HG03135 (cell line): ENCODE measurements around the gene KRT16.
"Not testable (repeated sequence)": the region's sequence is repeated elsewhere in the genome, so short reads cannot be mapped to it uniquely, and the experiment has no call there.

ENCODE experiments used
- ATAC-seq: cut with Tn5 transposase; IDR thresholded peaks from one replicate; pipeline ENCODE4 v1.9.1; 2021; ENCODE audit warnings: mild to moderate bottlenecking, moderate library complexity; ENCODE audit not compliant: unreplicated experiment

Gene KRT16

DNA sequence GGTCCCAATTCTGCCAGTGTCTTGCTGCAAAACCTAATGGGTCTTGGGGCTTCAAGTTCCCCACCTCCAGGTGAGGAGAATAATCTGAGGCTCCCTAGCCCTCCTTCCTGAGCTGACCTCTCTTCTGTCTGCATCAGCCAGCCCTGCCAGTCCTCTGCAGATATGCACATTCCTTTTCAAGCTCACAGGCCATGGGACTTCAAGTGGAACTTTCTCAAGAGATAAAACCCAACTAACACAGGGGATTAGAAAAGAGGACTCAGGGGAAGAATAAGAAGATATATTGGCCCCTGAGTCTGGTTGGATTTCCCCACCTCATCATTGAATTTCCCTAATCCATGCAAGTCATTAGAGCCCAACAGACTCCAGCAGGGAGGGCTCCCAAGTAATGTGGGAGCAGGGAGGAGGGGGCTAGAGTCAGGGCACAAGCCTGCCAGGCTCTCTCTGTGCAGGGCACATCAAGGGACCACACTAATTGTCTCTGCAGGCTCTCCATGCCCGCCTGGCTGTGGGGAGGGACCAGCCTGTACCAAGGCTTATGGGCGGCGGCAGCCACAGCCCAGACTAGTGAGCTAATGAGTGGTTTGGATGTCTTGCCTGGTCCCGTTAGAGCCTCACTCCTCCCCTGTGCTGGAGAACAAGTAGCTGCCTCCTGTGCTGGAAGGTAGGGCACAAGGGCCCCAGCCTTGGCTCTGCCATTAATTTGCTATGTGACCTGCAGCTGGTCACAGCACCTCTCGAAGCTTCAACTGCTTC is 27.1 kb downstream of the KRT16 start:
- ATAC-seq: no peak

DNA sequence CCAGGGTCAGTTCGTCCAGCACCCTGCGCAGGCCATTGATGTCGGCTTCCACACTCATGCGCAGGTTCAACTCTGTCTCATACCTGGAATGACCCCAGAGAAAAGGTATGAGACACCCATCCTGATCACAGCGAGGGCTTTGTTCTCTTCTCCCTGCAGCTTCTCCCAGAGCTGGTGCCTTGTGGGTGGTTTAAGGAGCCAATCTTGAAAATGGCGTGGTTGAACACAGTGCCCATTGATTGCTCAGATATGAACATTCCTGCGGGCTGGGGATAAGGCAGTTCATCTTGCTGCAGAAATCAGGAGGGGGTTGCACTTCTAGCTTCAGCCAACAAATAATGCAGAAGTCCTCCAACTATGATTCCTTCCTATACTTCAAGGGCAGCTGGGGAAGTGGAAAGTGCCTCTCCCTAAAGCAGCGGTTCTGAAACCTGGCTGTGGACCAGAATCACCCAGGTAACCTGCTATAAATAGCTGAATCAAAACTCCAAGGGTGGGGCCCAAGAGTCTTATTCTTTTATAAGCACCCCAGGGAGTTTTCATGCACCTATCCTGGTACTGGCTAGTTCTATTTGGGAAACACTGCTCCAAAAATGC is 28.1 kb downstream of the KRT16 start:
- ATAC-seq: not testable (repeated sequence)

DNA sequence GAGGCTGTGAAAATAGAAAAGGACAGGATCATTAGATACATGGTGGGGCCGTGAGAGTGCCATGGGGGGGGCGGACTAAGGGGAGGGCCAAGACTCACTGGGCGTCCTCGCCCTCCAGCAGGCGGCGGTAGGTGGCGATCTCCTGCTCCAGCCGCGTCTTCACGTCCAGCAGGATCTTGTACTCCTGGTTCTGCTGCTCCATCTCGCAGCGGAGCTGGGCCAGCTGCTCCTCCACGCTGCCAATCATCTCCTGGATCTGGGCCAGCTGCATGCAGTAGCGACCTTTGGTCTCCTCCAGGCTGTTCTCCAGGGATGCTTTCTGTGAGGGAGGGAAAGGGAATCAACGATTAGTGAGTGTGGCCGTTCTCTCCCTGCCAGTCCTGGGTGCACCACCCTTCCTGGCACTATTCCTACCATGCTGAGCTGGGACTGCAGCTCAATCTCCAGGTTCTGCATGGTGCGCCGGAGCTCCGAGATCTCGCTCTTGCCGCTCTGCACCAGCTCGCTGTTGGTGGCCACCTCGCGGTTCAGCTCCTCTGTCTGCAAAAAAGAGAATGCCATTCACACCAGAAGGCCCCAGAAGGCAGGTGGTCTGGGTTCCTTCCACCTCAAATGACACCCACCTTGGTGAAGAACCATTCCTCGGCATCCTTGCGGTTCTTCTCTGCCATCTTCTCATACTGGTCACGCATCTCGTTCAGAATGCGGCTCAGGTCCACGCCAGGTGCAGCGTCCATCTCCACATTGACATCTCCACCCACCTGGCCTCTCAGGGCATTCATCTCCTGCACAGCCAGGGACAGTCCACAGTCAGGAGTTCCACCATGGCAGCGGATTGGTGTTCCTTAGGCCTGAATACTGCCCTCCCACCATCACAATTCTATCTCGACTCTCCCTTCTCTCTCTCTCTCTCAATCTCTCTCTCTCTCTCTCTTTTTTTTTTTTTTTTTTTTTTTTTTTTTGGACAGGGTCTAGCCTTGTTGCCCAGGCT is 29.1 kb downstream of the KRT16 start:
- ATAC-seq: no peak

DNA sequence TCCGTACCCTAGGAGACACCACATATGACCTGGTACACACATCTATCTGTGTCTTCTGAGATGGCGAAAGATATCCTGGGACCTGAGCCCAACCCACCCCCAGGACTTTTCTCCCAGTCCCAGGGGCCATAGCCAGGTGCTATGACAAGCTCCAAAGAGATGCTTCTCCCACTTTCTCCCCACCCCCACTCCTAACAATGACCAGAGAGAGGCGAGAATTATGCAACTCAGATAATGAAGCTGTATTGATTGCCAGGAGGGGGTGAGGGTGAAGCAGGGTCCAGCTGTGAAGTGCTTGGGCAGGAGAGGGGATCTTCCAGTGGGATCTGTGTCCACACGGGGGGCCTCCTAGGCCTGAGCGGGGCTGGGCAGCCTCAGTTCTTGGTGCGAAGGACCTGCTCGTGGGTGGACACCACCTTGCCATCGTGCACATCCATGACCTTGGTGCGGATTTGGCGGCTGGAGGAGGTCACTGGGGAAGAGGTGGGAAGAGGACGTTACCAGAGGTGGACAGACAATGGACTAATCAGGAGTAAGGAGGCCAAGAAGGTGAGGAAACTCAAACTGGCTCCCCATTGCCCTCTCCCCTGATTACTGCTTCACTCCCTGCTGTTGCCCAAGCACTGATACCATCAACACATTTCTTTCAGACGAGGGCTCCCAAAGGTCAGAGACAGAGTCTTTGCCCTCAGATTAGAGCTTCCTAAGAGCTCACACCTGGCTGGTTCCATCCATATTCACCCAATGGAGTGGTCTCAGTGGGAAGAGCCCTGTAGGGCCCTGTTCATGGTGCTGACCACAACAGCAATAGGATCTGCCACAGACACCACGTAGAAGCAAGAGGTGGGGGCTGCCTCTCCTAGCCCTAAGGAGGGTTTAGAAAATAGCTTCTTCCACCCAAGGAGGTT is 30.3 kb downstream of the KRT16 start:
- not testable (repeated sequence) for ATAC-seq

DNA sequence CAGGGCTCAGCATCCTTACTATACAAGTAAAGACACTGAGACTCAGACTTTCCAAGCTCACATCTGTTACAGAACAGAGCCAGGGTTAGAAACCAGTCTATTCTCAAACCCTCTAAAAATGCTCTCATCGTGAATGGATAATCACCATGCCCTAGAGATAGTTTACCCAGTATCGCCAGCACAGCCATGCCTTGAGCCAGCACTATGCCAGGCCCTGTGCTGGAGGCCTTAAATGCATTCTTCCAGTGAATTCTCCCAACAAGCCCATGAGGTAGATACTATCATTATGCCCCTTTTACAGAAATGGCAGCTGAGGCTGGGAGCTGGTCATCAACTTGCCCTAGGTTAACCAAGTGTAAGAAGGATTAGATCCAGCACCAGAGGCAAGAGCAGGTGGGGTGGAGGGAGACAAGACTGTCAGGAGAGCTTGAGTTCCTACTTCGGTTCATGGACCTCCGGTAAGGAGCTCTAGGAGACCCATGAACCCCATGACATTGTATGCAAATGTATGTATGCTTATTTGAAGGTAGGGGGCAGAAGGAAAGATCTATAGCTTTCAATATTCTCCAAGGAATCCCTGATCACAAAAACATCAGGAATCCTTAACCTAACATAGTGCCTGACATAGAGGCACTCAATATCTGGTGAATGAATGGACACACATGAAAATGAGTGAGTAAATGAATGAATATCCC is 31.1 kb downstream of the KRT16 start:
- ATAC-seq: no peak

DNA sequence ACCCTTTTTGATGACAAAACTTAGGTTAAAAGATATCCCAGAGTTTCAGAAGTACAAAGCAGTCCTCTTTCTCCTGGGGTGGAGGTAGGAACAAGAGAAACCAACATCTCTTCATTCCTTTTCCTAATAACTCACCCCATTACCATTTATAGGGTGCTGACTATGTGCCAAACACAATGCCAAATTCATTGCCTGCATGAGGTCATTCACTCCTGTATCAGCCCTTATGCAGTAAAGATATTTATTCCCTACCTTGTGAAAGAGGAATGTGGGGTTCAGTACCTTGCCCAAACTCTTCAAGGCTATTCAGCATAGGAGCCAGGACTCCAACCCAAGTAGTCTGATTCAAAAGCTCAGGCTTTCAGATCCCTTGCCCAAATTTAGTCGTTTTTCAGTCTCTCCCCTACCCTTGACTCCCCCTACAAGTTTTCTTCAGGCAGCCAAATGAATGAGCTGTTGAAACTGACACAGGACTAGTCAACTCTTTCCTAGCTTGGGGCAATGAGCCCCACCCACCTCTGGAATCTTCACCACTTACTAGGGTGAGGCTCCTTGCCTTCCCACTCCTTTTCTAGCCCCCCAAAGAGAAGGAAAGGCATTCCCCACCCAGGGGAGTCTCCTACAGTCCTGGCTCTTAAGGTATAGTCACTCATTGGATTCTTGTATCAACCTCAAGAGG is 31.7 kb downstream of the KRT16 start:
- no peak for ATAC-seq

DNA sequence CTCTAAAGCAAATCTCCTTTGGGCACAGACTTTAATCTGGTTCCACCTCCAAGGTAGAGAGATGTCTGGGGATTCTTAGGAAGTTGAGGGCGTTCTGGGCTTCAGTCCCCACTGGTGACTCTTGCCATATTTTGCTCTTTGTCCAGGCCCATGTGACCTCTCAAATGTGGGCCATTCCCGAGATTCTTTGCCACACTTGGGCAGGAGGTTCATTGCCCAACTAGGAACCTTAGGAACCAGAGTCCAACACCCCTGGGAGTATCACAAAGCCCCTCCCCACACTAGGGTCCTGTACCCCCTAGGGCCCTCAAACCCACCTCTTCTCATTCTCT is 32.4 kb downstream of the KRT16 start:
- ATAC-seq: no peak

DNA sequence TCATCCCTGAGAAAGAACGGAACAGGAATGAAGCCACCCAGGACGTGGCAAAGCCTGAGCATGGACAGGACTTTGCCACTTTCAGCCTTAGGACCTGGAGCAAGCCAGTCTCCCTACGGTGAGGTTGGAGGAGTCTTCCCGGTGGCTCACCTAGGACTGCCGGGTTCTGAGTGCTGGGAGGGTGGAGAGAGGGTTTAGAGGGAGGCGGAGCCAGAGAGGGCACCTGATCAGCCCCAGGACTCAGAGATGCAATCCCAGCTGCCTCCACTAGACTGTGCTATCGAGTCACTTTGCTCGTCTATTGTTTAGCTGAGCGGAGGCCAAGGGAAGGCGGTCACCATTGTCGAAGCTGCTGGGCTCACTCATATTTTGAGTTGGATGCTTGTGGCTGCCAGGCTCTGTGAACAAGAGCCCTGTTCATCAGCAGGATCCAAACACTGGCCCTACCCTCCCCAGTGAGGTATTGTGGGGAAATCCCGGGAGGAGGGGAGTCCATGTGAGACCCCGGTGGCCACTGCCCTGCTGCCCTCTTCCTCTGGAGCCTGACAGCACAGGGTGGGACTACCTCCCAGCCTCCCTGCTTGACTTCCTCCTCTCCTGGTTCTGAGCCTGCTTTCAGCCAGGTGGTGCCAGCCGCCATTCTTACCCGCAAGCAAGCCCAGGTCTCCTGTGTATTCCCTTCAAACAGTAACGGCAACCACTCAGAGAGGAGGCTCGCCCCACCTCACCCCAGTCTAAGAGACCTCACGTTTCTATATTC is 32.9 kb downstream of the KRT16 start:
- no peak for ATAC-seq

DNA sequence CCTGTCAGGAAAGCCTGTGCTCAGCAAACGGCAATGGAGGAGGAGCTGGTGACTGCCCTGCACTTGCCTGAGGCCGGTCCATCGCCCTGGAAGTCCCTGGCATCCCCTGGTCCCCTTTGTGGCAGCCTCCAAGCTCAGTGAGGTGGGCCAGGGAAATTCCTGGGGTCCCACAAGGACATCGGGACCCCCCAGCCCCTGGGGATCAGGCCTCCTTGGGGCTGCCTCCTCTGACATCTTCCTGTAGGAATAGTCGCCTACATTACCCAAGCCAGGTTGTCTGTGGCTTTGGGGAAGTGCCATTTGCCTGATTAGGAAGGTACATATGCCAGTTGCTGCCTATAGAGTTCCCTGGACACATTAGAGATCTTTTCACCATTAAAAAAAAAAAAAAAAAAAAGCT is 33.6 kb downstream of the KRT16 start:
- ATAC-seq: no peak

DNA sequence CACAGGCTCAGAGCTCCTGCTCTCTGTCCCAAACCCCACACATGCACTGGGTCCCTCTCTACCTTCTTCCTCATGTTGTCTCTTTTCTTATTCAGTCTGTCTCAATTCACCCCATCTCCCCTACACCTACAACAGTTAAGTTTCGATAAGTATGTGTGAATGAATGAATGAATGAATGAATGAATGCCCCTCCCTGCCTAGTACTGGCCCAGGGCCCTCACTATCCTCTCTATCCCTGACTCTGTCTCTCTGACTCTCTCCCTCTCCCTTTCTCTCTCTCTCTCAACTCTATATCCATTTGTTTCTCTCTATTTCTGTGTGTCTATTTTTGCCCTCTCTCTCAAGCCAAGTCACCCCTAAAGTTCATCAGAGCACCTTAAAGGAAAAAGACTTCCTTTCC is 34.0 kb downstream of the KRT16 start:
- no peak for ATAC-seq

DNA sequence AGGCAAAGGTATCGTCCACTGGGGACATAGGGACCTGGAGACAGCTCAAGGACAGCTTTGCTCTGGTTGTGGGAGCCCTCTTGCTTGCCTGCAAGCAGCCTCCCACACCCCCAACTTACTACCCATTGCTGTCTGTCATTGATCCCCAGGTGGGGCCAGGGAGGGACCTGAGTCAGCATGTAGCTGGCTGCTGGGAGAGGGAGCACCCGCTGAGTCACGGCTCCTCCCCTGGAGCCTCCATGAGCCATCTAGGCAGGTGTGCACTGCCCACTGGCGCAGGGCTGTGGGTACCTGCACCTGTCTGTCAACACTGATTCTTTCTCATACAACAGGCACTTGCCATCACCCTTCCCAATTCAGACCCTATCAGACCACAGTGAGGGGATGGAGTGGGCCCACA is 35.8 kb downstream of the KRT16 start:
- ATAC-seq: not testable (repeated sequence)

DNA sequence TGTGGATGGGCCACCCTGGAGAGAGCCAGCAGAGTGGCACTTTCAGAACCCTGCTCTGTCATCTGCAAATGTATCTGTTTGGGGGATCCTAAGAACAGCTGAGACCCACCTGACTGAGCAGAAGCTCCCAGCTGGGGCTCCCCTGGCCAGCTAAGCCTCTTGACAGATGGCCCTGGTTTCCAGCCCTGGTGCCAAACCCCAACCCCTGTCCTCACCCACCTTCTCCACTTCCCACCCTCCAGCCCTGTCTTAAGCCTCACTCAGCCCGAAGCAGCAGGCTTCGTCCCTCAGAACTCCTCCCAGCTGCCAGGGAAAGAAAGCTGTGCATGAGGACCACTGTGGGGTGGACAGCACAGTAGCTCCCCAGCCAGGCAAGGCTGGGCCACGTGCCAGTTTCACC is 37.2 kb downstream of the KRT16 start:
- ATAC-seq: no peak

DNA sequence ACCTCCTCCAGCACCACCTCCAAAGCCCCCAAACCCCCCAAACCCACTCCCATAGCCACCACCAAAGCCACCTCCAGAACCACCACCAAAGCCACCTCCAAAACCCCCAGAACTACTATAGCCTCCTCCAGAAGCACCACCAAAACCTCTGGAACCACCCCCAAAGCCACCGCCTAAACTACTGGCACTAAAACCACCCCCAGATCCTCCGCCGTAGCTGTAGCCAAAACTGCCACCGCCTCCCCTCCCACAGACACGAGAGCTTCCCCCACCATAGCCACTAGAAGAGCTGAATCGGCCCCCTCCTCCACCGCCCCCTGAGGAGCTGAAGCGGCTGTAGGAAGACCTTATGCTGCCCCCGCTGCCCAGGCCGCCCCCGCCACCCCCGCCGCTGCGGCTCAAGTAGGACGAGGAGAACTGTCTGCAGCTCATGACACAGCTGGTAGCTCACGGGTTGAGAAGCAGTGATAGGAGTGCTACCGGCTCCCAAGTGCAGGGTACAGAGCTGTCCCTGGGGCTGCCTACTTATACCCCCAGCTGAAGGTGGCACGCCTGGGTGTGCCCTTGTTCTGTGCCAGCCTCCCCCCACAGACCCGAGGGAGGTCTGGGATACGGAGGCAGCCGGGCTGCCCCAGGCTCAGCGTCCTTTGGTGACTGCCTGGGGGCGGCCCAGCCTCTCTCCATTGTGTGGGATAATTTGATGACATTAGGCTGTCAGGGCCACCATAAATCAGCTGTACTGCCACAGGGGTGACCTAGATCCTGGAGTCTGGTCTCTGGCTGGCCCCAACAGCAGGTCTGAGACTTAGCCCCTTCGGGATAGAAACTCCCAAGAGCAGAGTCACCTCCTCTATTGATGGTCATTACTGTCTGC is 40.8 kb downstream of the KRT16 start, which contains the start of gene KRT9:
Gene KRT9, minus strand, starts transcription at position 499 of the 874 bp plus-strand sequence. Its CDS starts 67 bp downstream, at position 432.
- no peak for ATAC-seq

DNA sequence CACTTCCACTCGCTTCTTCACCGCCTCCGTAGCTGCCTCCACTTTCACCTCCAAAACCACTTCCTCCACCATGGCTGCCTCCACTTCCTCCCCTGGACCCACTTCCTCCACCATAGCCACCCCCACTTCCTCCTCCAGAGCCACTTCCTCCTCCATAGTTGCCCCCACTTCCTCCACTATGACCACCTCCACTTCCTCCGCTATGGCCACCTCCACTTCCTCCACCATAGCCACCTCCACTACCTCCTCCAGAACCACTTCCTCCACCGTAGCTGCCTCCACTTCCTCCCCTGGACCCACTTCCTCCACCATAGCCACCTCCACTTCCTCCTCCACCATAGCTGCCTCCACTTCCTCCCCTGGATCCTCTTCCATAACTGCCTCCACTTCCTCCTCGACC is 45.2 kb downstream of the KRT16 start:
- no peak for ATAC-seq

DNA sequence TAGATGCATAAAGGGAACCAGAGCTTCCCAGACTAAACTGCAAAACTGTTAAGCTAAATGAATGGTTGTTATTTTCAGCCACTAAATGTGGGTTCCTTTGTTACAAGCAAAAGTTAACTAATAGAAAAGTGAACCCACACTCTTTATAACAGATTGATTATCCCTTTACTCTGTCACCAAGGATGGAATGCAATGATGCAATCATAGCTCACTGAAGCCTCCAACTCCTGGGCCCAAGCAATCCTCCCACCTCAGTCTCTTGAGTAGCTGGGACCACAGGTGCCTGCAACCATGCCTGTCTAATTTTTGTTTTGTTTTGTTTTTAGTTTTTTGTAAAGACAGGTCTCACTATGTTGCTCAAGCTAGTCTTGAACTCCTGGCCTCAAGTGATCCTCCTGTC is 47.2 kb downstream of the KRT16 start:
- no peak for ATAC-seq

DNA sequence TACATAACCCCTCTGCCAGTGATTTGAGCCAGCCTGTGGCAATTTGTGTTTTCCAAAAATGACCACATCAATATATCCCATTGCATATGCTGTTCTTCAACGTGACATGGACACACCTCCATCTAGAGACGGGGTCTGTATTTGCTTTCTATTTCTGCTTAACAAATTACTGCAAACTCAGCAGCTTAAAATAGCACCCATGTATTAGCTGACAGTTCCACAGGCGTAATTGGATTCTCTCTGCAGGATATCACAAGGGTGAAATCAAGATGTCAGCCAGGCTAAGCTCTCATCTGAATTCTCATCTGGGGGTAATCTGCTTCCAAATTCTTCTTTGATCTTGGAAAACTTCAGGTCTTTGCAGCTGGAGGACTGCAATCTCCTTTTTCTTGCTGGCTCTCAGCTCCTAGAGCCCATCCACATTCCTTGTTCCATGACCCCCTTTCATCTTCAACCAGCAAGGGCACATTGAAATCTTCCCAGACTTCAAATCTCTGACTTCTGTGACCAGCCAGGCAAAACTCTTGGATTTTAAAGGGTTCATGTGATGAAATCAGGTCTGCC is 48.9 kb downstream of the KRT16 start:
- ATAC-seq: no peak

DNA sequence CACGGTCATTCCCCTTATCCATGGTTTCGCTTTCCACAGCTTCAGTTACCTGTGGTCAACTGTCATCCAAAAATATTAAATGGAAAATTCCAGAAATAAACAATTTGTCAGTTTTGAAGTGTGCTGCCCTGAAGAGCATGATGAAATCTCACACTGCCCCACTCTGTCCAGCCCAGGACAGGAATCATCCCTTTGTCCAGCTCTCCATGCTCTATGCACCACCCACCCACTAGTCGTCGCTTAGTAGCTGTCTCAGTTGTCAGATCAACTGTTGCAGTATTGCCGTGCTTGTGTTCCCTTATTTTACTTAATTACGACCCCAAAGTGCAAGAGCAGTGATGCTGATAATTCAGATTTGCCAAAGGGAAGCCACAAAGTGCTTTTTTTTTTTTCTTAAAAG is 51.0 kb downstream of the KRT16 start:
- ATAC-seq: no peak
